Activated T-helper 1 cell treated with anti-CD3 and anti-CD28 coated beads, Interleukin-12 subunit alpha, Interleukin-12 subunit beta, Interleukin-2, Interleukin-4 antibody, amounts not matched to agents 30 ng/mL and 10 ng/mL and 1 ng/mL, durations not matched to agents 14 hours and 24 hours and 36 hours (primary cell): ENCODE data around the gene EIPR1. TPM values are rescaled to one million over a fixed set of nuclear protein-coding genes. Genes with fewer than 3 reads are reported as not detected.

ENCODE experiments used
- DNase-seq: peaks from one replicate; pipeline ENCODE4 v3.0.0; 2021; ENCODE audit warnings: low spot score
- H3K27ac Mint-ChIP-seq: one replicate; pipeline ENCODE4 v1.8.0; 2021; ENCODE audit warnings: mild to moderate bottlenecking, mixed read lengths
- H3K27me3 Mint-ChIP-seq: one replicate; pipeline ENCODE4 v1.8.0; 2022; ENCODE audit warnings: mild to moderate bottlenecking, moderate library complexity, mixed read lengths; ENCODE audit not compliant: insufficient read depth
- H3K36me3 Mint-ChIP-seq: one replicate; pipeline ENCODE4 v1.8.0; 2021; ENCODE audit warnings: low read depth, mixed read lengths
- H3K4me1 Mint-ChIP-seq: one replicate; pipeline ENCODE4 v1.8.0; 2021; ENCODE audit warnings: low read depth, mixed read lengths
- H3K4me3 Mint-ChIP-seq: one replicate; pipeline ENCODE4 v1.8.0; 2021; ENCODE audit warnings: mild to moderate bottlenecking, moderate library complexity, mixed read lengths
- H3K9me3 Mint-ChIP-seq: one replicate; pipeline ENCODE4 v1.8.0; 2021; ENCODE audit warnings: mixed read lengths
- intact Hi-C: fragments of 100-400 bp; cut with micrococcal nuclease; formaldehyde crosslinking; loops from one replicate; pipeline ENCODE4 v1.15.1; 2024
- total RNA-seq: library from RNA; stranded (reverse); gene quantifications from 2 replicates; pipeline ENCODE4 v1.2.3, GENCODE V29; 2022

Gene EIPR1
- total RNA-seq, 1 donor from 2014 or later, result 53.8 TPM

GRCh38 chr2:3280683-3281520, 96.7 kb downstream of the EIPR1 start:
- Mint-ChIP-seq H3K36me3 (peaks cover 12% of the 10 kb centered on the region), H3K9me3 (no peaks in the 10 kb centered on the region), H3K4me3 (no peak overlapping the region), H3K4me1 (peaks cover 4% of the 10 kb centered on the region), H3K27ac (no peak overlapping the region), H3K27me3 (no peaks in the 10 kb centered on the region)
- intact Hi-C loops, result no loop called here
- no peak for DNase-seq

GRCh38 chr2:3280197-3280596, 97.4 kb downstream of the EIPR1 start:
- H3K27ac Mint-ChIP-seq, result no peak overlapping the region
- H3K36me3 Mint-ChIP-seq, result peaks cover 13% of the 10 kb centered on the region
- H3K27me3 Mint-ChIP-seq, result no peaks in the 10 kb centered on the region
- peaks cover 4% of the 10 kb centered on the region for H3K4me1 Mint-ChIP-seq
- H3K4me3 Mint-ChIP-seq, result no peak overlapping the region
- no peak for DNase-seq
- peaks cover 6% of the 10 kb centered on the region for H3K9me3 Mint-ChIP-seq
- intact Hi-C loops, result no loop called here

- H3K4me1 Mint-ChIP-seq, result peaks cover 4% of the 10 kb centered on the region
- H3K27me3 Mint-ChIP-seq, result no peaks in the 10 kb centered on the region
- no peak for DNase-seq
- no peak overlapping the region for H3K27ac Mint-ChIP-seq
- no peak overlapping the region for H3K4me3 Mint-ChIP-seq
- peaks cover 14% of the 10 kb centered on the region for H3K9me3 Mint-ChIP-seq
- intact Hi-C loops, result no loop called here
- peaks cover 19% of the 10 kb centered on the region for H3K36me3 Mint-ChIP-seq
These were observed 98.2 kb downstream of the EIPR1 start for GRCh38 chr2:3279236-3279960.

GRCh38 chr2:3278521-3279218, 98.9 kb downstream of the EIPR1 start:
- peaks cover 4% of the 10 kb centered on the region for H3K4me1 Mint-ChIP-seq
- intact Hi-C loops, result no loop called here
- peaks cover 19% of the 10 kb centered on the region for H3K9me3 Mint-ChIP-seq
- peaks cover 23% of the 10 kb centered on the region for H3K36me3 Mint-ChIP-seq
- DNase-seq, result no peak
- H3K27ac Mint-ChIP-seq, result peak overlapping the region; percentile 61
- no peaks in the 10 kb centered on the region for H3K27me3 Mint-ChIP-seq
- H3K4me3 Mint-ChIP-seq, result no peak overlapping the region

GRCh38 chr2:3277748-3278520, 99.7 kb downstream of the EIPR1 start:
- Mint-ChIP-seq H3K4me1 (peaks cover 4% of the 10 kb centered on the region), H3K9me3 (peaks cover 20% of the 10 kb centered on the region), H3K27me3 (no peaks in the 10 kb centered on the region), H3K27ac (peak overlapping the region; percentile 61), H3K4me3 (no peak overlapping the region), H3K36me3 (peaks cover 25% of the 10 kb centered on the region)
- intact Hi-C loops, result no loop called here
- no peak for DNase-seq

GRCh38 chr2:3277050-3277747, 100.4 kb downstream of the EIPR1 start:
- peaks cover 30% of the 10 kb centered on the region for H3K36me3 Mint-ChIP-seq
- intact Hi-C loops, result no loop called here
- H3K4me3 Mint-ChIP-seq, result no peak overlapping the region

GRCh38 chr2:3272761-3273160, 104.9 kb downstream of the EIPR1 start:
- peaks cover 32% of the 10 kb centered on the region for H3K9me3 Mint-ChIP-seq
- H3K4me3 Mint-ChIP-seq, result no peak overlapping the region
- no peaks in the 10 kb centered on the region for H3K4me1 Mint-ChIP-seq
- intact Hi-C loops, result no loop called here
- H3K36me3 Mint-ChIP-seq, result peaks cover 30% of the 10 kb centered on the region
- H3K27ac Mint-ChIP-seq, result no peak overlapping the region
- H3K27me3 Mint-ChIP-seq, result no peaks in the 10 kb centered on the region
- no peak for DNase-seq

More at GRCh38 chr2:3277050-3277747, 100.4 kb downstream of the EIPR1 start:
- Mint-ChIP-seq H3K4me1 (peaks cover 4% of the 10 kb centered on the region), H3K27ac (no peak overlapping the region), H3K27me3 (no peaks in the 10 kb centered on the region), H3K9me3 (peaks cover 27% of the 10 kb centered on the region)
- no peak for DNase-seq

GRCh38 chr2:3270095-3270478, 107.5 kb downstream of the EIPR1 start:
- H3K4me3 Mint-ChIP-seq, result no peak overlapping the region
- DNase-seq, result no peak
- H3K27me3 Mint-ChIP-seq, result no peaks in the 10 kb centered on the region
- no peak overlapping the region for H3K27ac Mint-ChIP-seq
- peaks cover 25% of the 10 kb centered on the region for H3K9me3 Mint-ChIP-seq
- H3K4me1 Mint-ChIP-seq, result no peaks in the 10 kb centered on the region
- peaks cover 22% of the 10 kb centered on the region for H3K36me3 Mint-ChIP-seq
- intact Hi-C loops, result no loop called here

GRCh38 chr2:3269425-3270094, 108.1 kb downstream of the EIPR1 start:
- H3K4me1 Mint-ChIP-seq, result no peaks in the 10 kb centered on the region
- H3K4me3 Mint-ChIP-seq, result no peak overlapping the region
- H3K27ac Mint-ChIP-seq, result no peak overlapping the region
- H3K9me3 Mint-ChIP-seq, result peaks cover 19% of the 10 kb centered on the region
- intact Hi-C loops, result no loop called here
- peaks cover 17% of the 10 kb centered on the region for H3K36me3 Mint-ChIP-seq
- no peaks in the 10 kb centered on the region for H3K27me3 Mint-ChIP-seq
- no peak for DNase-seq

- Mint-ChIP-seq H3K9me3 (peaks cover 12% of the 10 kb centered on the region), H3K36me3 (peaks cover 13% of the 10 kb centered on the region), H3K4me3 (no peak overlapping the region), H3K27ac (no peak overlapping the region), H3K4me1 (no peaks in the 10 kb centered on the region), H3K27me3 (no peaks in the 10 kb centered on the region)
- intact Hi-C loops, result no loop called here
- no peak for DNase-seq
These were observed 109.0 kb downstream of the EIPR1 start for GRCh38 chr2:3268705-3269029.

- H3K27me3 Mint-ChIP-seq, result no peaks in the 10 kb centered on the region
- intact Hi-C loops, result no loop called here
These were observed 109.5 kb downstream of the EIPR1 start for GRCh38 chr2:3267869-3268704.

More at GRCh38 chr2:3267869-3268704, 109.5 kb downstream of the EIPR1 start:
- DNase-seq, result no peak
- Mint-ChIP-seq H3K9me3 (peaks cover 12% of the 10 kb centered on the region), H3K27ac (no peak overlapping the region), H3K36me3 (peaks cover 11% of the 10 kb centered on the region), H3K4me3 (no peak overlapping the region), H3K4me1 (no peaks in the 10 kb centered on the region)
